ENCODE data around the gene SSC5D.

SSC5D gene

GRCh38 chr19:55481148-55481793 is 7.0 kb upstream of the SSC5D start:
- no peak for TF ChIP-seq CTCF (IDR thresholded peaks at IDR 0.05; ENCODE audit: low read depth, low read length, missing control alignments)
- DNase-seq (ENCODE audit: low read depth), result no peak
- H3K4me3 ChIP-seq (ENCODE audit: low read depth, low read length), result no peak overlapping the region

- H3K4me3 ChIP-seq (ENCODE audit: low read depth, low read length), result no peak overlapping the region
- no peak for DNase-seq (ENCODE audit: low read depth)
- TF ChIP-seq CTCF (IDR thresholded peaks at IDR 0.05; ENCODE audit: low read depth, low read length, missing control alignments), result no peak
Measured at GRCh38 chr19:55481794-55482155, 6.5 kb upstream of the SSC5D start.

- no peak overlapping the region for H3K4me3 ChIP-seq (ENCODE audit: low read depth, low read length)
- DNase-seq (ENCODE audit: low read depth), result no peak
- no peak for TF ChIP-seq CTCF (IDR thresholded peaks at IDR 0.05; ENCODE audit: low read depth, low read length, missing control alignments)
Measured at GRCh38 chr19:55482156-55482961, 5.9 kb upstream of the SSC5D start.

GRCh38 chr19:55482967-55483705 is 5.1 kb upstream of the SSC5D start:
- H3K4me3 ChIP-seq (ENCODE audit: low read depth, low read length), result no peak overlapping the region
- TF ChIP-seq CTCF (IDR thresholded peaks at IDR 0.05; ENCODE audit: low read depth, low read length, missing control alignments), result no peak
- DNase-seq (ENCODE audit: low read depth), result no peak

GRCh38 chr19:55483706-55484592 is 4.3 kb upstream of the SSC5D start:
- no peak for TF ChIP-seq CTCF (IDR thresholded peaks at IDR 0.05; ENCODE audit: low read depth, low read length, missing control alignments)
- DNase-seq (ENCODE audit: low read depth), result no peak
- peak overlapping the region; percentile 70 for H3K4me3 ChIP-seq (ENCODE audit: low read depth, low read length)

Data from GM12864 (cell line).